WTC11 (cell line): ENCODE data around the gene CCDC152. TPM values are rescaled to one million over a fixed set of nuclear protein-coding genes. Genes with fewer than 3 reads are reported as not detected.

Experiments
- ATAC-seq: fragments of 200-7000 bp; cut with Tn5 transposase; 2 replicates; pipeline ENCODE4 v1.10.0; 2021; ENCODE audit warnings: mild to moderate bottlenecking, moderate library complexity
- Bru-seq: library from RNA; stranded (reverse); fragments of 400-500 nt; gene quantifications from one replicate; lab custom pipeline; 2021; lab: Mats Ljungman, UMichigan
- CTCF ChIA-PET: fragments of 300-600 bp; sonication (Branson Sonifier 250); formaldehyde crosslinking; loops from one replicate; lab custom pipeline; 2021; ENCODE audit warnings: antibody characterized with exemption; lab: Charles Lee
- POLR2A ChIA-PET: fragments of 350-600 bp; sonication (Branson Sonifier 250); formaldehyde crosslinking; loops from one replicate; lab custom pipeline; 2021; ENCODE audit warnings: antibody characterized with exemption; lab: Charles Lee
- DNase-seq: peaks from one replicate; pipeline ENCODE4 v3.0.0; 2021; ENCODE audit warnings: low spot score
- H3K27ac Mint-ChIP-seq: 2 replicates; pipeline ENCODE4 v1.8.0; 2021; ENCODE audit warnings: mixed read lengths
- H3K27me3 Mint-ChIP-seq: 2 replicates; pipeline ENCODE4 v1.8.0; 2021; ENCODE audit warnings: low read depth, mild to moderate bottlenecking, moderate library complexity, mixed read lengths
- H3K36me3 Mint-ChIP-seq: 2 replicates; pipeline ENCODE4 v1.8.0; 2021; ENCODE audit warnings: mixed read lengths
- H3K4me1 Mint-ChIP-seq: 2 replicates; pipeline ENCODE4 v1.8.0; 2022; ENCODE audit warnings: mixed read lengths
- H3K4me3 Mint-ChIP-seq: 2 replicates; pipeline ENCODE4 v1.8.0; 2021; ENCODE audit warnings: mild to moderate bottlenecking, moderate library complexity, mixed read lengths
- H3K9me3 Mint-ChIP-seq: 2 replicates; pipeline ENCODE4 v1.8.0; 2021; ENCODE audit warnings: mixed read lengths
- ARID4B ChIP-seq: sonication (generic); formaldehyde crosslinking; IDR thresholded peaks from 2 replicates; pipeline ENCODE4 v1.8.0; 2023; ENCODE audit warnings: missing genetic modification reagents, mild to moderate bottlenecking, borderline replicate concordance
- ATF6 ChIP-seq: sonication (generic); formaldehyde crosslinking; IDR thresholded peaks from 2 replicates; pipeline ENCODE4 v1.8.1; 2023; ENCODE audit warnings: mild to moderate bottlenecking, missing genetic modification reagents
- CBFB ChIP-seq: sonication (generic); formaldehyde crosslinking; IDR thresholded peaks from 2 replicates; pipeline ENCODE4 v1.8.1; 2022; ENCODE audit warnings: mild to moderate bottlenecking, low read depth, missing genetic modification reagents
- CREB1 ChIP-seq: sonication (generic); formaldehyde crosslinking; IDR thresholded peaks from 2 replicates; pipeline ENCODE4 v1.8.0; 2023; ENCODE audit warnings: mild to moderate bottlenecking, missing genetic modification reagents
- CTCF ChIP-seq: fragments of 200-600 bp; IDR thresholded peaks from 2 replicates; pipeline ENCODE4 v1.8.0; 2022; ENCODE audit warnings: antibody characterized with exemption
- ESRRA ChIP-seq: sonication (generic); formaldehyde crosslinking; IDR thresholded peaks from 2 replicates; pipeline ENCODE4 v1.8.1; 2022; ENCODE audit warnings: mild to moderate bottlenecking, missing genetic modification reagents, borderline replicate concordance
- FOXK1 ChIP-seq: sonication (generic); formaldehyde crosslinking; IDR thresholded peaks from 2 replicates; pipeline ENCODE4 v1.8.0; 2022; ENCODE audit warnings: mild to moderate bottlenecking, moderate library complexity, missing genetic modification reagents
- MAX ChIP-seq: sonication (generic); formaldehyde crosslinking; IDR thresholded peaks from 2 replicates; pipeline ENCODE4 v1.8.0; 2022; ENCODE audit warnings: mild to moderate bottlenecking, missing genetic modification reagents
- RORB ChIP-seq: fragments of 250-450 bp; sonication (Bioruptor Pico); IDR thresholded peaks from 2 replicates; pipeline ENCODE4 v1.9.0; 2021; ENCODE audit warnings: mild to moderate bottlenecking
- SMAD4 ChIP-seq: sonication (generic); formaldehyde crosslinking; IDR thresholded peaks from 2 replicates; pipeline ENCODE4 v1.8.0; 2022; ENCODE audit warnings: mild to moderate bottlenecking, missing genetic modification reagents
- SP1 ChIP-seq: sonication (generic); formaldehyde crosslinking; conservative IDR thresholded peaks from 2 replicates; pipeline ENCODE4 v1.8.1; 2022; ENCODE audit warnings: missing genetic modification reagents
- ZNF416 ChIP-seq: fragments of 250-450 bp; sonication (Bioruptor Pico); IDR thresholded peaks from 2 replicates; pipeline ENCODE4 v1.9.0; 2021; ENCODE audit warnings: mild to moderate bottlenecking, inconsistent platforms
- ZNF425 ChIP-seq: fragments of 250-450 bp; sonication (Bioruptor Pico); conservative IDR thresholded peaks from 2 replicates; pipeline ENCODE4 v1.9.0; 2021; ENCODE audit warnings: mild to moderate bottlenecking
- long read RNA-seq, 3 experiments: library from RNA in 1 of 3; library from capped mRNA in 1 of 3; library from polyadenylated mRNA in 1 of 3; unstranded in 2 of 3; stranded (forward) in 1 of 3; transcript quantifications; one replicate each; pipeline ENCODE4 v2.0.0, GENCODE V29; 2021
- total RNA-seq: library from RNA; stranded (reverse); gene quantifications from 3 replicates; pipeline ENCODE4 v1.2.3, GENCODE V29; 2021
- TF ChIP-seq, protein P1 (sequence below): sonication (generic); formaldehyde crosslinking; IDR thresholded peaks from 2 replicates; pipeline ENCODE4 v1.8.0; 2022; ENCODE audit warnings: mild to moderate bottlenecking, missing genetic modification reagents
- TF ChIP-seq, protein P2 (sequence below): sonication (generic); formaldehyde crosslinking; conservative IDR thresholded peaks from 2 replicates; pipeline ENCODE4 v1.8.1; 2022; ENCODE audit warnings: mild to moderate bottlenecking, missing genetic modification reagents
- TF ChIP-seq, protein P3 (sequence below): sonication (generic); formaldehyde crosslinking; IDR thresholded peaks from 2 replicates; pipeline ENCODE4 v1.8.0; 2023; ENCODE audit warnings: missing genetic modification reagents

The CCDC152 gene, protein sequence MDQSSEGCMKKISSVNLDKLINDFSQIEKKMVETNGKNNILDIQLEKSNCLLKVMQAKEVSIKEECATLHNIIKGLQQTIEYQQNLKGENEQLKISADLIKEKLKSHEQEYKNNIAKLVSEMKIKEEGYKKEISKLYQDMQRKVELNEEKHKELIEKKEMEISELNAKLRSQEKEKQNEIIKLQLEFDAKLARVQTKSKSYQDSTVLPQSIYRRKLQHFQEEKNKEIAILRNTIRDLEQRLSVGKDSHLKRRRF
- total RNA-seq (15.1 to 19.0 TPM (median 18.8 TPM) in 3 replicates), Bru-seq, nascent RNA (percentile 81 among the genes with signal in this experiment)
- long read RNA-seq, experiment 1, transcript CCDC152-201 (9 exons, 3,431 nt), result major isoform, 90 of 112 reads
- long read RNA-seq, experiment 1, partial matches to known transcripts, result 5 of 112 reads
- long read RNA-seq, experiment 1, other reads (novel, unspliced or antisense), result 17 of 112 reads
- long read RNA-seq, experiment 2, transcript CCDC152-201 (9 exons, 3,431 nt), result major isoform, 15 of 31 reads
- long read RNA-seq, experiment 2, partial matches to known transcripts, result 4 of 31 reads
- long read RNA-seq, experiment 2, other reads (novel, unspliced or antisense), result 12 of 31 reads
- long read RNA-seq, experiment 3, transcript CCDC152-201 (9 exons, 3,431 nt), result major isoform, 92 of 120 reads
- long read RNA-seq, experiment 3, partial matches to known transcripts, result 21 of 120 reads
- long read RNA-seq, experiment 3, other reads (novel, unspliced or antisense), result 7 of 120 reads

GRCh38 chr5:42756606-42757601 lies at the start of gene CCDC152:
CCDC152 (plus strand) TSS chr5:42756818; CDS start chr5:42759122, 2,304 bp downstream.
- peak within 1 kb of the TSS; percentile 87 for H3K27ac Mint-ChIP-seq

GRCh38 chr5:42715785-42716184 lies 40.8 kb upstream of the CCDC152 start:
- ChIA-PET CTCF (no interaction called here), POLR2A (no interaction called here)
- Mint-ChIP-seq H3K4me1 (no peaks in the 10 kb centered on the region), H3K36me3 (no peaks in the 10 kb centered on the region), H3K4me3 (no peak overlapping the region), H3K27ac (no peak overlapping the region), H3K27me3 (no peaks in the 10 kb centered on the region), H3K9me3 (no peaks in the 10 kb centered on the region)
- ATAC-seq, result no peak
- no peak for DNase-seq
- TF ChIP-seq ESRRA (CRISPR knock-in tag) (no peak), RORB (CRISPR knock-in tag) (no peak), ZNF425 (CRISPR knock-in tag) (no peak), ZNF416 (no peak), ATF6 (CRISPR knock-in tag) (no peak), SMAD4 (CRISPR knock-in tag) (no peak), CREB1 (CRISPR knock-in tag) (no peak), CBFB (CRISPR knock-in tag) (no peak), ARID4B (CRISPR knock-in tag) (no peak), CTCF (no peak)
- TF ChIP-seq, protein P1, sequence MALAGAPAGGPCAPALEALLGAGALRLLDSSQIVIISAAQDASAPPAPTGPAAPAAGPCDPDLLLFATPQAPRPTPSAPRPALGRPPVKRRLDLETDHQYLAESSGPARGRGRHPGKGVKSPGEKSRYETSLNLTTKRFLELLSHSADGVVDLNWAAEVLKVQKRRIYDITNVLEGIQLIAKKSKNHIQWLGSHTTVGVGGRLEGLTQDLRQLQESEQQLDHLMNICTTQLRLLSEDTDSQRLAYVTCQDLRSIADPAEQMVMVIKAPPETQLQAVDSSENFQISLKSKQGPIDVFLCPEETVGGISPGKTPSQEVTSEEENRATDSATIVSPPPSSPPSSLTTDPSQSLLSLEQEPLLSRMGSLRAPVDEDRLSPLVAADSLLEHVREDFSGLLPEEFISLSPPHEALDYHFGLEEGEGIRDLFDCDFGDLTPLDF, result no peak
- TF ChIP-seq, protein P2, sequence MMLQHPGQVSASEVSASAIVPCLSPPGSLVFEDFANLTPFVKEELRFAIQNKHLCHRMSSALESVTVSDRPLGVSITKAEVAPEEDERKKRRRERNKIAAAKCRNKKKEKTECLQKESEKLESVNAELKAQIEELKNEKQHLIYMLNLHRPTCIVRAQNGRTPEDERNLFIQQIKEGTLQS (CRISPR knock-in tag), result no peak
- TF ChIP-seq, protein P3, sequence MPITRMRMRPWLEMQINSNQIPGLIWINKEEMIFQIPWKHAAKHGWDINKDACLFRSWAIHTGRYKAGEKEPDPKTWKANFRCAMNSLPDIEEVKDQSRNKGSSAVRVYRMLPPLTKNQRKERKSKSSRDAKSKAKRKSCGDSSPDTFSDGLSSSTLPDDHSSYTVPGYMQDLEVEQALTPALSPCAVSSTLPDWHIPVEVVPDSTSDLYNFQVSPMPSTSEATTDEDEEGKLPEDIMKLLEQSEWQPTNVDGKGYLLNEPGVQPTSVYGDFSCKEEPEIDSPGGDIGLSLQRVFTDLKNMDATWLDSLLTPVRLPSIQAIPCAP, result no peak

More at GRCh38 chr5:42756606-42757601, at the start of gene CCDC152:
- ChIA-PET CTCF (interaction anchor here (0.6 to 2.1 kb wide), 5 partner anchors 9 to 152 kb away, joined by 3 to 11 read pairs (median 4); no protein-coding TSS in a partner anchor), POLR2A (interaction anchor here (0.6 kb wide), 1 partner anchor 54 kb away, joined by 3 read pairs; no protein-coding TSS in a partner anchor)
- Mint-ChIP-seq H3K27me3 (no peaks in the 10 kb centered on the region), H3K4me1 (peaks cover 12% of the 10 kb centered on the region), H3K4me3 (peak within 1 kb of the TSS; percentile 93)
- ATAC-seq, result peak; percentile 100
- DNase-seq, result peak; percentile 78
- TF ChIP-seq MAX (CRISPR knock-in tag) (0 out of 2 replicates have a peak, but pooled peaks have one; percentile 5), ZNF416 (no peak), SP1 (CRISPR knock-in tag) (peak; percentile 55; the same call in 1 of the 2 replicates), FOXK1 (CRISPR knock-in tag) (peak; percentile 20; the same call in 1 of the 2 replicates)
- TF ChIP-seq, all 79 proteins: peak for 3
- no peaks in the 10 kb centered on the region for H3K9me3 Mint-ChIP-seq
- peaks cover 3% of the 10 kb centered on the region; the same call in 1 of the 2 replicates for H3K36me3 Mint-ChIP-seq
